ENCODE results near the gene RNU2-63P.
"Not testable (repeated sequence)": the region's sequence is repeated elsewhere in the genome, so short reads cannot be mapped to it uniquely, and the experiment has no call there.

The RNU2-63P gene

GRCh38 chr2:88024509-88024908 lies 8.2 kb upstream of the RNU2-63P start:
- peak overlapping the region; percentile 8 for H3K9ac ChIP-seq (ENCODE audit: low read length)
- H3K4me3 ChIP-seq (ENCODE audit: low read length), result no peak overlapping the region
- H3K36me3 ChIP-seq (ENCODE audit: control insufficient read depth, low read depth, low read length), result peaks cover 3% of the 10 kb centered on the region
- no peaks in the 10 kb centered on the region for H3K9me3 ChIP-seq (ENCODE audit: control insufficient read depth, low read depth, low read length)
- H3K4me1 ChIP-seq (ENCODE audit: control insufficient read depth, low read depth, low read length), result peaks cover 11% of the 10 kb centered on the region
- H3K27ac ChIP-seq (ENCODE audit: low read length), result peak overlapping the region; percentile 16
- no peaks in the 10 kb centered on the region for H3K27me3 ChIP-seq (ENCODE audit: control insufficient read depth, insufficient read depth, low read length)

DNA sequence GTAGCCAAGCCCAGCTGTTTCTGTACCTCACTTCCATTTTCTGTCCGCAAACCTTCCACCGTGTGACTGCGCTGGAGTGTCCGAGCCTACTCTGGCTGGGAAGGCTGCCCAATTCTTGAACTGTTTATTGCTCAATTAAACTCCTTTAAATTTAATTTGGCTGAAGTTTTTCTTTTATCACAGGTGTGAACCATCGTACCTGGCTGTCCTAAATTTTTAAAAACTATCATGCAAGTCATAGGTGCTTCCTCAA lies 6.2 kb upstream of the RNU2-63P start:
- Histone ChIP-seq H3K36me3 (ENCODE audit: control insufficient read depth, low read depth, low read length) (peaks cover 3% of the 10 kb centered on the region), H3K4me1 (ENCODE audit: control insufficient read depth, low read depth, low read length) (peaks cover 30% of the 10 kb centered on the region), H3K4me3 (ENCODE audit: low read length) (no peak overlapping the region), H3K27ac (ENCODE audit: low read length) (no peak overlapping the region), H3K9ac (ENCODE audit: low read length) (no peak overlapping the region), H3K9me3 (ENCODE audit: control insufficient read depth, low read depth, low read length) (no peaks in the 10 kb centered on the region), H3K27me3 (ENCODE audit: control insufficient read depth, insufficient read depth, low read length) (no peaks in the 10 kb centered on the region)

- H3K4me1 ChIP-seq (ENCODE audit: control insufficient read depth, low read depth, low read length), result peaks cover 34% of the 10 kb centered on the region
- H3K9ac ChIP-seq (ENCODE audit: low read length), result no peak overlapping the region
- H3K9me3 ChIP-seq (ENCODE audit: control insufficient read depth, low read depth, low read length), result no peaks in the 10 kb centered on the region
- H3K27ac ChIP-seq (ENCODE audit: low read length), result no peak overlapping the region
- no peaks in the 10 kb centered on the region for H3K36me3 ChIP-seq (ENCODE audit: control insufficient read depth, low read depth, low read length)
- H3K27me3 ChIP-seq (ENCODE audit: control insufficient read depth, insufficient read depth, low read length), result no peaks in the 10 kb centered on the region
- H3K4me3 ChIP-seq (ENCODE audit: low read length), result no peak overlapping the region
Observed at GRCh38 chr2:88019985-88020384, 3.6 kb upstream of the RNU2-63P start.

- H3K9me3 ChIP-seq (ENCODE audit: control insufficient read depth, low read depth, low read length), result no peaks in the 10 kb centered on the region
- H3K9ac ChIP-seq (ENCODE audit: low read length), result no peak overlapping the region
- peaks cover 30% of the 10 kb centered on the region for H3K4me1 ChIP-seq (ENCODE audit: control insufficient read depth, low read depth, low read length)
- H3K27me3 ChIP-seq (ENCODE audit: control insufficient read depth, insufficient read depth, low read length), result no peaks in the 10 kb centered on the region
- no peak overlapping the region for H3K4me3 ChIP-seq (ENCODE audit: low read length)
- H3K36me3 ChIP-seq (ENCODE audit: control insufficient read depth, low read depth, low read length), result no peaks in the 10 kb centered on the region
- no peak overlapping the region for H3K27ac ChIP-seq (ENCODE audit: low read length)
Observed at GRCh38 chr2:88018909-88019308, 2.6 kb upstream of the RNU2-63P start.

DNA sequence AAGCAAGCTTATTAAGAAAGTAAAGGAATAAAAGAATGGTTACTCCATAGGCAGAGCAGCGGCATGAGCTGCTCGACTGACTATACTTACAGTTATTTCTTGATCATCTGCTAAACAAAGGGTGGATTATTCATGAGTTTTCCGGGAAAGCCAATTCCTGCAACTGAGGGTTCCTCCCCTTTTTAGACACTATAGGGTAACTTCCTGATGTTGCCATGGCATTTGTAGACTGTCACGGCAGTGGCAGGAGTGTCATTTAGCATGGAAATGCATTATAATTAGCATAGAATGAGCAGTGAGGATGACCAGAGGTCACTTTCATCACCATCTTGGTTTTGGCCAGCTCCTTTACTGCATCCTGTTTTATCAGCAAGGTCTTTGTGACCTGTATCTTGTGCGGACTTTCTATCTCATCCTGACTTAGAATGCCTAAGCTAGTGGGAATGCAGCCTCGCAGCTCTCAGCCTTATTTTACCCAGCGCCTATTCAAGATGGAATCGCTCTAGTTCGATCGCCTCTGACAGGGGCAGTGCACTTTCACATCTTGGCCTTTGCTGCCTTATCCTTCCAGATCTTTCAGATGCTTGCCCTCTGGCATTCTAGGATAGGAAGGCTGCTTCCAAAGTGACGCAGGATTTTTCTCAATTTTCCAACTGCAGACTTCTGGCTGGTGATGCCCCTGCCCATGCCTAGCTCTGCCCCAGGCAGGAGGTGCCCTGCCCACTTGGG lies 1.9 kb upstream of the RNU2-63P start:
- not testable (repeated sequence) for H3K27ac ChIP-seq (ENCODE audit: low read length); H3K4me3 ChIP-seq (ENCODE audit: low read length); H3K9me3 ChIP-seq (ENCODE audit: control insufficient read depth, low read depth, low read length); H3K36me3 ChIP-seq (ENCODE audit: control insufficient read depth, low read depth, low read length); H3K27me3 ChIP-seq (ENCODE audit: control insufficient read depth, insufficient read depth, low read length); H3K9ac ChIP-seq (ENCODE audit: low read length)
- peaks cover 28% of the 10 kb centered on the region for H3K4me1 ChIP-seq (ENCODE audit: control insufficient read depth, low read depth, low read length)

DNA sequence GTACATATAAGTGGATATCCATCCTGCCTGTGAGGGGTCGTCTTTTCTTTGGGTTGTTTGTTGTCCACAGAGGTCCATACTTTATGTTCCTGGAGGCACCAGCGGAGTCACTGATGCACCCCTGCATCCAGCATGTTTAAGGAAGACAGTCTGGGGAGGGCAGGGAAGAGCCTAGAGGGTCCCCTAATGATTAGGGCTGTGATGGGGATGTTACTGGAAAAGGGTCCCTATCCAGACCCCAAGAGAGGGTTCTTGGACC lies 1.4 kb upstream of the RNU2-63P start:
- peak overlapping the region; percentile 89 for H3K4me3 ChIP-seq (ENCODE audit: low read length)
- not testable (repeated sequence) for H3K27ac ChIP-seq (ENCODE audit: low read length); H3K27me3 ChIP-seq (ENCODE audit: control insufficient read depth, insufficient read depth, low read length); H3K9me3 ChIP-seq (ENCODE audit: control insufficient read depth, low read depth, low read length); H3K36me3 ChIP-seq (ENCODE audit: control insufficient read depth, low read depth, low read length)
- H3K4me1 ChIP-seq (ENCODE audit: control insufficient read depth, low read depth, low read length), result peaks cover 28% of the 10 kb centered on the region
- peak overlapping the region; percentile 99 for H3K9ac ChIP-seq (ENCODE audit: low read length)

- no peaks in the 10 kb centered on the region for H3K36me3 ChIP-seq (ENCODE audit: control insufficient read depth, low read depth, low read length)
- no peaks in the 10 kb centered on the region for H3K9me3 ChIP-seq (ENCODE audit: control insufficient read depth, low read depth, low read length)
- peak overlapping the region; percentile 100 for H3K27ac ChIP-seq (ENCODE audit: low read length)
- H3K9ac ChIP-seq (ENCODE audit: low read length), result peak overlapping the region; percentile 99
- H3K4me1 ChIP-seq (ENCODE audit: control insufficient read depth, low read depth, low read length), result peaks cover 28% of the 10 kb centered on the region
- no peaks in the 10 kb centered on the region for H3K27me3 ChIP-seq (ENCODE audit: control insufficient read depth, insufficient read depth, low read length)
- H3K4me3 ChIP-seq (ENCODE audit: low read length), result peak overlapping the region; percentile 89
Observed at GRCh38 chr2:88016960-88017779, 823 bp upstream of the RNU2-63P start.

GRCh38 chr2:88011011-88011410 lies 5.3 kb downstream of the RNU2-63P start:
- no peaks in the 10 kb centered on the region for H3K9me3 ChIP-seq (ENCODE audit: control insufficient read depth, low read depth, low read length)
- H3K36me3 ChIP-seq (ENCODE audit: control insufficient read depth, low read depth, low read length), result no peaks in the 10 kb centered on the region
- H3K27me3 ChIP-seq (ENCODE audit: control insufficient read depth, insufficient read depth, low read length), result no peaks in the 10 kb centered on the region
- no peak overlapping the region for H3K27ac ChIP-seq (ENCODE audit: low read length)
- H3K4me1 ChIP-seq (ENCODE audit: control insufficient read depth, low read depth, low read length), result no peaks in the 10 kb centered on the region
- H3K4me3 ChIP-seq (ENCODE audit: low read length), result no peak overlapping the region
- no peak overlapping the region for H3K9ac ChIP-seq (ENCODE audit: low read length)

DNA sequence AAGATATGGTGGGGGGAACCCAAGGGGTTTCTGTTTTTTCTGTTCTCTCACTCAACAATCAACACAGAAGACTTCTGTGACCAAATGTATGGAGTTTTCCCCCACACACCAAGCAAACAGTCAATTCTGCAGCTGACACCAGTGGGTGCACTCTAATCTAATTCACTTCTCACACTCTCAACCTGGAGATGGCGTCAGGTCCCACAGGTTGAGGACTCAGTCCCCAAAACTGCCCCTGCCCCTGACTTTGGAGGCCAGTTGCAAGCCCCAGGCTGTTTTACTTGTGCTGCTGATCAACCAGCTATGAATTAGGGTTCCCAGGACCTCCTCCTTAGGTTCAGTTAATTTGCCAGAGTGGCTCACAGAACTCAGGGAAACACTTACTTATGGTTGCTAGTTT lies 6.2 kb downstream of the RNU2-63P start:
- H3K9me3 ChIP-seq (ENCODE audit: control insufficient read depth, low read depth, low read length), result no peaks in the 10 kb centered on the region
- no peak overlapping the region for H3K9ac ChIP-seq (ENCODE audit: low read length)
- no peak overlapping the region for H3K4me3 ChIP-seq (ENCODE audit: low read length)
- H3K27ac ChIP-seq (ENCODE audit: low read length), result no peak overlapping the region
- H3K27me3 ChIP-seq (ENCODE audit: control insufficient read depth, insufficient read depth, low read length), result no peaks in the 10 kb centered on the region
- no peaks in the 10 kb centered on the region for H3K4me1 ChIP-seq (ENCODE audit: control insufficient read depth, low read depth, low read length)
- H3K36me3 ChIP-seq (ENCODE audit: control insufficient read depth, low read depth, low read length), result no peaks in the 10 kb centered on the region

DNA sequence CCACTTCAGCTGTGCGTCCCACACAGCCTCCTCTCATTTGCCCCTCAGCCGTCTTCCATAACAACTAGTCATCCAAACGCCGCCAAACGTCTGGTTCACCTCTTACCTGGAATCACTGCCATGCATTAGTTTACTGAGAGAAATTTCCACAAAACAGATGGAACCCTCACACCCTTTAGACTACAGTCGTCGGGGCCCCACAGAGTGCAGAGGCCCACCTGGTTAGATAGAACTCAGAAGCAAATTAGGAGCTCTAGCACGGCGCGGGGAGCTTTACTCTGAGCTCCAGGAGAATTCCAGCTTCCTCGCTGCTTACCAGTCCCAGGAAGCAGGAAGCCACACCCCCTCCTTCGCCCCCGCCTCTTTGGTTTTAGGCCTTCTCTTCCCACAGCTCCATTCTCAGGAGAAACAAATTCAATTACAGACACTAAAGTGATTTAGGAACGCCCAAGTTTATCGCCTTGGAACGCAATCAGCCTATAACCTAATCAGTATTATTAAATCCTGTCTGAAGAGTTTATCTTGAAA lies 9.4 kb downstream of the RNU2-63P start:
- H3K4me3 ChIP-seq (ENCODE audit: low read length), result no peak overlapping the region
- no peaks in the 10 kb centered on the region for H3K27me3 ChIP-seq (ENCODE audit: control insufficient read depth, insufficient read depth, low read length)
- H3K27ac ChIP-seq (ENCODE audit: low read length), result no peak overlapping the region
- H3K9me3 ChIP-seq (ENCODE audit: control insufficient read depth, low read depth, low read length), result no peaks in the 10 kb centered on the region
- H3K36me3 ChIP-seq (ENCODE audit: control insufficient read depth, low read depth, low read length), result no peaks in the 10 kb centered on the region
- H3K4me1 ChIP-seq (ENCODE audit: control insufficient read depth, low read depth, low read length), result peaks cover 6% of the 10 kb centered on the region
- no peak overlapping the region for H3K9ac ChIP-seq (ENCODE audit: low read length)

DNA sequence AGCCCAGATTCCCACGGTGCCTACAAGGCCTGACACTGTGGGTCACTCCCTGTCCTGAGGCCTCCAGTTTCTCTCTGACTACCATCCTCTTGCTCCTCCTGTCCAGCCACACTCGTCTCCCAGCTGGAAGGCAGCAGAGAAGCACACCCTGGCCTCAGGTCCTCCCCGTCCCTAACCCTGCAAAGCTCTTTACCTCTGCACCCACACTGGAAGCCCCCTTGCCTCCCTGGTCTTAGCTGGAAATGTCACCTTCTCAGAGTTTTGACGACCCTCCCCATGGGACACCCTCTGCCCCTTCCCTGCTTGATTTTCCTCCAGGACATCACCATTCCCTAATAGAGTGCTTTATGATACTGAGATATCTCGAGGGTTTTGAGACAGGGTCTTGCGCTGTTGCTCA lies 10.6 kb downstream of the RNU2-63P start:
- H3K27ac ChIP-seq (ENCODE audit: low read length), result no peak overlapping the region
- no peaks in the 10 kb centered on the region for H3K27me3 ChIP-seq (ENCODE audit: control insufficient read depth, insufficient read depth, low read length)
- H3K4me3 ChIP-seq (ENCODE audit: low read length), result no peak overlapping the region
- no peaks in the 10 kb centered on the region for H3K36me3 ChIP-seq (ENCODE audit: control insufficient read depth, low read depth, low read length)
- H3K9ac ChIP-seq (ENCODE audit: low read length), result no peak overlapping the region
- peaks cover 6% of the 10 kb centered on the region for H3K4me1 ChIP-seq (ENCODE audit: control insufficient read depth, low read depth, low read length)
- no peaks in the 10 kb centered on the region for H3K9me3 ChIP-seq (ENCODE audit: control insufficient read depth, low read depth, low read length)

All from iPS-18a (cell line).